ENCODE data around the gene PLA2G3. TPM values are rescaled to one million over a fixed set of nuclear protein-coding genes. Genes with fewer than 3 reads are reported as not detected.

Gene PLA2G3
- total and polyA plus RNA-seq, 2 experiments from 2014 or later: 1.1 to 7.3 TPM

DNA sequence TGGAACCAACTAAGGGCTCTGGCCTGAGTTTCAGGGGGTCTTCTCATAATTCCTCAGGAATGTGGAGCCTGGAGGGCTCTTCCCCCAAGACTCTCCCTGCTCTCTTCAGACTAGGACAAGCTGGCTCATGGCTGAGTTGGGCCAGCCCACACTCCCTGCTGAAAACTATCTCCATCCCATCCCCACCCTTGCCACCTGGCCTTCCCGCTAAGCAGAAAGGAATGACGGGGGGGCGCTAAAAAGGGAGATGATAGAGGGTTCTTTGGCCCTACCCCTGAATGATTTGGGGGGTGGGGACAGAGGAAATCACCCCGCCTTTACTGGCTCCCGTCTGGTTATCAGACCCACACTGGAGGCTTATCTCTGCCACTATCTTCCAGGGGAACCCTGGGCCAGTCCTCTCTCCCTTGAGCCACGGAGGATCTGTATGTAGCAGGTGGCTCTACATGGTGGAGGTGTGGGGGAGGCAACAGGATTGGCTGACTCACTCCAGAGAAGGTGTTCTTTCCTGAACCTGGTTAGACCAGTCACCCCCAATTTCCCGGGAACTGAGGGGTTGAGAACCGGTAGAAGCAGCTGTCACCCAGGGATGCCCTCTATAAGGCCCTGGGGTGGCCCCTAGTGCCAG is 53.5 kb downstream of the PLA2G3 start:
- no peak for DNase-seq (ENCODE audit: low read depth in 1 of 2, low spot score in 1 of 2)
- H3K36me3 ChIP-seq: no peaks in the 10 kb centered on the region

DNA sequence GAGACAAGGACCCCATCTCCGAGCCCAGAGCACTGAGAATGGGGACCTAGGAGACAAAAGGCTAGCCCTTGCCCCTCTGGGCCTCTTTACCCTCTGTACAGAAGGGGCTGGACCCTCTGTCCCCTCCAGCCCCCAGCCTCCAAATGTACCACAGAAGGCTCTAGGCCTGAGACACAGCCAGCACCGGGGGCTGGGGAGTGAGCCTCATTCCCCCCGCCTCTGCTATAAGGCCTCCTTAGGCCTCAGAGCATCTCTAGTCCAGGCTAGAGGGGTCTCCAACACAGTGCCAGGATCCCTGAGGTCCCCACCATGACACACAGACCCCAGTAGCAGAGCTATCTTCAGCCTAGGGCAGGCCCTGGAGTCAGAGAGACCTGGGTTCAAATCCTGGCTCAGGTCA is 54.4 kb downstream of the PLA2G3 start:
- DNase-seq (ENCODE audit: low read depth in 1 of 2, low spot score in 1 of 2): no peak
- Histone ChIP-seq H3K4me3 (no peak overlapping the region), H3K27ac (no peak overlapping the region), H3K4me1 (ENCODE audit: low read depth) (no peaks in the 10 kb centered on the region), H3K27me3 (no peaks in the 10 kb centered on the region), H3K9me3 (ENCODE audit: low read depth) (no peaks in the 10 kb centered on the region), H3K36me3 (no peaks in the 10 kb centered on the region)
- TF ChIP-seq, protein P1, sequence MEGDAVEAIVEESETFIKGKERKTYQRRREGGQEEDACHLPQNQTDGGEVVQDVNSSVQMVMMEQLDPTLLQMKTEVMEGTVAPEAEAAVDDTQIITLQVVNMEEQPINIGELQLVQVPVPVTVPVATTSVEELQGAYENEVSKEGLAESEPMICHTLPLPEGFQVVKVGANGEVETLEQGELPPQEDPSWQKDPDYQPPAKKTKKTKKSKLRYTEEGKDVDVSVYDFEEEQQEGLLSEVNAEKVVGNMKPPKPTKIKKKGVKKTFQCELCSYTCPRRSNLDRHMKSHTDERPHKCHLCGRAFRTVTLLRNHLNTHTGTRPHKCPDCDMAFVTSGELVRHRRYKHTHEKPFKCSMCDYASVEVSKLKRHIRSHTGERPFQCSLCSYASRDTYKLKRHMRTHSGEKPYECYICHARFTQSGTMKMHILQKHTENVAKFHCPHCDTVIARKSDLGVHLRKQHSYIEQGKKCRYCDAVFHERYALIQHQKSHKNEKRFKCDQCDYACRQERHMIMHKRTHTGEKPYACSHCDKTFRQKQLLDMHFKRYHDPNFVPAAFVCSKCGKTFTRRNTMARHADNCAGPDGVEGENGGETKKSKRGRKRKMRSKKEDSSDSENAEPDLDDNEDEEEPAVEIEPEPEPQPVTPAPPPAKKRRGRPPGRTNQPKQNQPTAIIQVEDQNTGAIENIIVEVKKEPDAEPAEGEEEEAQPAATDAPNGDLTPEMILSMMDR (IDR thresholded peaks at IDR 0.05; ENCODE audit: low read depth, low read length): no peak

More for the DNA sequence above, 53.5 kb downstream of the PLA2G3 start:
- H3K4me3 ChIP-seq: no peak overlapping the region
- H3K4me1 ChIP-seq (ENCODE audit: low read depth): no peaks in the 10 kb centered on the region
- TF ChIP-seq, protein P1 (IDR thresholded peaks at IDR 0.05; ENCODE audit: low read depth, low read length): no peak
- no peaks in the 10 kb centered on the region for H3K27me3 ChIP-seq
- H3K9me3 ChIP-seq (ENCODE audit: low read depth): no peaks in the 10 kb centered on the region
- no peak overlapping the region for H3K27ac ChIP-seq

DNA sequence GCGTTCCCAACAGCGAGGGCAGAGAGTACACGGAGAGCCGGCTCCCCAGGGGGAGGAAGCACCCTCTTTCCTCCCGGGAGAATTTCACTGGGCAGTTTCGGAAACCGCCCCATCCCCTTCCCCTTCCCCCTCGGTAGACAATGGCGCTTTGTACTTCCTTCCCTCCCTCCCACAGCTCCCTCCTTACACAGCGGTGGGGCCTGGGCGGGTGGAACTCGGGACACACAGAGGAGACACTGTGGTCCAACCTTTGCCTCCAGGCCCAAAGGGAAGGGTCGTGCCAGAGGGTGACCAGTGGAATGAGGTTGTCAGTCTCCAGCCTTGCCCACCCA is 54.8 kb downstream of the PLA2G3 start:
- Histone ChIP-seq H3K36me3 (no peaks in the 10 kb centered on the region), H3K27me3 (no peaks in the 10 kb centered on the region), H3K4me3 (peak overlapping the region; percentile 37), H3K27ac (peak overlapping the region; percentile 94), H3K4me1 (ENCODE audit: low read depth) (no peaks in the 10 kb centered on the region), H3K9me3 (ENCODE audit: low read depth) (no peaks in the 10 kb centered on the region)
- TF ChIP-seq, protein P1 (IDR thresholded peaks at IDR 0.05; ENCODE audit: low read depth, low read length): no peak
- DNase-seq (ENCODE audit: low read depth in 1 of 2, low spot score in 1 of 2): peak in 1 of 2 donors; percentile 76

DNA sequence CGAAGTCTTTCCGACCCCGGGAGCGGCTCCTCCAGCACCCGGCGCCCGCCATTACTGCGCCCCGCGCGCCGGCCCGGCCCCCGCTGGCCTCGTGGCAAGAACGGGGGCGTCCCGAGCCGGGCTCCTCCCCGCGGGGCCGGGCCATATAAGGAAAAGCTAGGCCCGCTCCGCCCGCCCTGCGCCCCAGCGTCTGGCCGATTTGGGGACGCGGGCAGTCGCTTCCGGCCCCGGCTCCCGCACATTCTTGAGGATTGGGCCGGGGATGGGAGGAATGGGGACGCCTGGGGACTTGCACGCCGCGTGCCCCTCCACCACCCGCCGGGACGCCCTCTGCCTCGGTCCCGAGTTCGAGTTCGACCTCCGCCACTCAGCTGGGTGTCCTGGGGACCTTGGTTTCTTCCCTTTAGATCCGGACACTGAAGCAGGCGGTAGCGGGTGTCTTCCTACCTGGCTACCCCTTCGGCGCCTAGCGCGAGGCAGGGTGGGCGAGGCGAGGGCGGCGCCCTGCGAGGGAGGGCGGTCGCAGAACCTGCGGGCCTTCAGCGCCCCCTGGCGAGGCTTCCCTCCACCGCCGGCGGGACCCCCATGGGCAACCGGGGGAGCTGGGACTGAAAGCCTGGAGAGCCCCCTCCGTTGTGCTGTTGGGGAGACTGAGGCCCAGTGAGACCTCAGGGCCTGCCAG is 55.4 kb downstream of the PLA2G3 start:
- peak; percentile 91 to 93 for DNase-seq (ENCODE audit: low read depth in 1 of 2, low spot score in 1 of 2)
- Histone ChIP-seq H3K9me3 (ENCODE audit: low read depth) (no peaks in the 10 kb centered on the region), H3K27me3 (no peaks in the 10 kb centered on the region), H3K36me3 (no peaks in the 10 kb centered on the region), H3K4me3 (peak overlapping the region; percentile 37), H3K27ac (peak overlapping the region; percentile 94), H3K4me1 (ENCODE audit: low read depth) (no peaks in the 10 kb centered on the region)
- TF ChIP-seq, protein P1 (IDR thresholded peaks at IDR 0.05; ENCODE audit: low read depth, low read length): peak; percentile 90

Other genes starting within 250 kb of the PLA2G3 start
- 28.8 and 30.3 TPM in 2 replicates for gene MORC2, start 171.7 kb downstream of the PLA2G3 start, total RNA-seq
- 19.4 and 39.4 TPM in 2 replicates for gene MORC2, start 171.7 kb downstream of the PLA2G3 start, polyA plus RNA-seq
- 54.9 and 85.5 TPM in 2 replicates for gene TUG1, start 171.2 kb downstream of the PLA2G3 start, total RNA-seq
- gene TUG1, start 171.2 kb downstream of the PLA2G3 start, polyA plus RNA-seq: 58.9 and 75.9 TPM in 2 replicates
- gene SMTN, start 59.2 kb downstream of the PLA2G3 start, total RNA-seq: 29.0 and 72.0 TPM in 2 replicates
- 33.9 and 54.0 TPM in 2 replicates for gene SMTN, start 59.2 kb downstream of the PLA2G3 start, polyA plus RNA-seq
- gene SELENOM, start 32.9 kb downstream of the PLA2G3 start, total RNA-seq: 88.8 and 111 TPM in 2 replicates
- gene SELENOM, start 32.9 kb downstream of the PLA2G3 start, polyA plus RNA-seq: 84.0 and 97.4 TPM in 2 replicates
- 19.8 and 25.9 TPM in 2 replicates for gene INPP5J, start 17.5 kb downstream of the PLA2G3 start, total RNA-seq
- 21.9 and 26.0 TPM in 2 replicates for gene INPP5J, start 17.5 kb downstream of the PLA2G3 start, polyA plus RNA-seq
- 20.5 and 26.9 TPM in 2 replicates for gene RNF185, start 19.7 kb upstream of the PLA2G3 start, total RNA-seq
- gene RNF185, start 19.7 kb upstream of the PLA2G3 start, polyA plus RNA-seq: 30.1 and 30.3 TPM in 2 replicates
- gene LIMK2, start 71.8 kb upstream of the PLA2G3 start, total RNA-seq: 29.4 and 32.8 TPM in 2 replicates
- 23.2 and 31.4 TPM in 2 replicates for gene LIMK2, start 71.8 kb upstream of the PLA2G3 start, polyA plus RNA-seq
- 7.2 and 9.8 TPM in 2 replicates for gene PIK3IP1, start 152.0 kb upstream of the PLA2G3 start, total RNA-seq
- 6.5 and 12.0 TPM in 2 replicates for gene PIK3IP1, start 152.0 kb upstream of the PLA2G3 start, polyA plus RNA-seq
- 29.6 and 46.4 TPM in 2 replicates for gene PATZ1, start 205.8 kb upstream of the PLA2G3 start, total RNA-seq
- gene PATZ1, start 205.8 kb upstream of the PLA2G3 start, polyA plus RNA-seq: 24.8 and 35.5 TPM in 2 replicates